GM19372 (cell line): ENCODE data around the gene DGCR2.

Experiments used
- ATAC-seq: cut with Tn5 transposase; IDR thresholded peaks from one replicate; pipeline ENCODE4 v1.9.1; 2021; ENCODE audit warnings: mild to moderate bottlenecking, low read depth, moderate library complexity; ENCODE audit not compliant: unreplicated experiment

The DGCR2 gene

GRCh38 chr22:19111140-19111539 is 11.1 kb downstream of the DGCR2 start:
- ATAC-seq, result no peak

DNA sequence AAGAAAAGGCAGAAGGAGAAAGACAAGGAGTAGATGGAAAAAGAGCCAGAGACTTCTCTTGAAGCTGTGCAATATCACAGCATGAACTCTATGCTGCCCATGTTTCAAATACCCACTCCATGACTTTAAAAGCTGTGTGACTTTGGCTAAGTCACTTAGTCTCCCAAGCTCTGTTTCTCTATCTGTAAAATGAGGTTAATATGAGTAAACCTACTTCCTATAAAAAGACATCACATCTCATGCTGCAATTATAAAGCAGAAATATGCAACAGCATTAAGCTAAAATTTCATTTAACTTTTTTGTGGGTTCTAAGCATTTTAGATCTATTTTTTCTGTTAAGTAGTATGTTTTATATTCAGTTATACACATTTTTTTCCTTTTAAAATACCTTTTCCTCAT is 11.6 kb downstream of the DGCR2 start:
- no peak for ATAC-seq

GRCh38 chr22:19110064-19110458 is 12.2 kb downstream of the DGCR2 start:
- no peak for ATAC-seq

- ATAC-seq, result peak; percentile 81
Measured at GRCh38 chr22:19109198-19110063, 12.8 kb downstream of the DGCR2 start.

DNA sequence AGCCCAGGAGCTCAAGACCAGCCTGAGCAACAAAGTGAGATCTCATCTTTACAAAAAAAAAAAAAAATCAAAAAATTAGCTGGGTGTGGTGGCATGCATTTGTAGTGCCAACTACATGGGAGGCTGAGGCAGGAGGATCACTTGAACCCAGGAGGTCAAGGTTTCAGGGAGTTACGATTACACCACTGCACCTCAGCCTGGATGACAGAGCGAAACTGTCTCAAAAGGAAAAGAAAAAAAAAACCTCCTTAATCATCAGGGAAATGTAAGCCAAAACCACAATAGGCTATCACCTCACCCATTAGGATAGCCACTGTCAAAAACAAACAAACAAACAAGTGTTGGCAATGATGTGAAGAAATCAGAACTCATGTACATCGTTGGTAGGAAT is 13.4 kb downstream of the DGCR2 start:
- ATAC-seq, result no peak

DNA sequence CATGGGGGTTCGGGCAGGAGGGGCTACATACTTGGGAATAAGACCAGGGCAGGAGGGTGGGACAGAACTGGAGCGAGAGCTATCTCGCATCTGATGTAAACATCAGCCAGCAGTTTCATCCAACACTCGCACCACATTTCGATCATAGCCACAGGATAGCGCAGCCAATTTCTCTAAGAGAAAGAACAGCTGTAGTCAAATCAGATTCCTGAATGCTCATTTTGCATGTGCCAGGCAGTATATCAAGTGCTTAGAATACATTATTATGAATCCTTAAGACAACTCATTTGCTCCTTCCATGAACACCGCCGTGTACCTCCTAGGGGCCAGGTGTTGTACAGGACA is 14.5 kb downstream of the DGCR2 start:
- ATAC-seq, result no peak

- no peak for ATAC-seq
Measured at GRCh38 chr22:19106886-19107729, 15.1 kb downstream of the DGCR2 start.

- no peak for ATAC-seq
Measured at GRCh38 chr22:19105867-19106802, 16.1 kb downstream of the DGCR2 start.

DNA sequence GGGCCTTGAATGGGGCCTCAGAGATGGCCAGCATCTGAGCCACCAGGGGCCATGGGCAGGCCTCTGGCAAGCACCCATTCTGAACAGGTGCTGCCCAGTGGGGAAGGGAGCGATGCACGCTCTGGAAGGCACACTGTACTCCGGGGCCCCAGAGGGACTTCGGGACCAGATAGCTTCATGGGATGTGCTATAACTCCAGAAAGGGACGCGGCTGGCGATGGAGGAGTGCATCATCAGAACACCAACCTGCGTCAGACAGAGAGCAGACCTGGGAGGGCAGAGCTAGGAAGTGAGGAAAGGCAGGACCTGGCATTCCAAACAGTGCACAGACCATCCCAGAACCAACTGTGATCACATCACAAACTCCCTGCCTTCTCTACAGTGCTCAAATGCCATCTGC is 16.8 kb downstream of the DGCR2 start:
- ATAC-seq, result no peak

DNA sequence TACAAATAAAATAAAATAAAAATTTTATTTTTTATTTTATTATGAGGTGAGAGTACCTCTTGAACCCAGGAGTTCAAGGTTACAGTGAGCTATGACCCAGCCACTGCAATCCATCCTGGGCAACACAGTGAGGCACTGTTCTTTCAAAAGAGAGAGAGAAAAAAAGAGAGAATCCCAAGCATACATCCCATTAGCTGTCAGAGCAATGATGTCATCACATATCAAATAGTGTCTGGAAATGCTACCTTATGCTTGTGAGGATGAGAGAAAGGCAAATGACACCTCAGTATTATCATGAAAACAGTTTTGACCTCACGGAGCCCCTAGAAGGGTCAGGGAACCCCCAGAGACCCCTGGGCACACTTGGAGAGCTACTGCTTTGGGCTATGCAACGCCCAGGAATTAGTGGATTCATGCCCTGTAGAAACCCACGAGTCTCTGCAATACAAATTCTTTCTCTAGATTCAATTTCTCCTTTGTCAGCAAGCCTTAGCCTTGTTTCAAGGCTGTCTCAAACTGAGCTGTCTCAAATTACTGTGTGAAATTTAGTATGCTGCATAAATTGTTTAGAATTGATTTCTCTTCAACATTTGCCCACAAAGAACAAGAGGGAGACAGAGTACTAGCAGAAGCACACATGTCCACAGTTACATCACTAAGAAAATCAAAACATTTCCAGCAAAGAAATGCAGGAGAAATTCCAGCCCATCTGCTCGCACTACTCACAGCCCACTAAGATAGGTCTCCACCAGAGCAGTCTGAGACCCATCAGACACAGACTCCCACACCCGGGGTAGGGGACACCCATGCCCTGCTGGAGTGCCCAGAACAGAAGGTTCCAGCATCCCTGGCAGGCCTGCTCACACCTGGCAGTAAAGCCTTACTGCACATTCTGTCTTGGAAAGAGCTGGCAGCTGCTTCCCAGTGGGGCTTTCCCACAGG is 18.1 kb downstream of the DGCR2 start:
- ATAC-seq, result no peak

DNA sequence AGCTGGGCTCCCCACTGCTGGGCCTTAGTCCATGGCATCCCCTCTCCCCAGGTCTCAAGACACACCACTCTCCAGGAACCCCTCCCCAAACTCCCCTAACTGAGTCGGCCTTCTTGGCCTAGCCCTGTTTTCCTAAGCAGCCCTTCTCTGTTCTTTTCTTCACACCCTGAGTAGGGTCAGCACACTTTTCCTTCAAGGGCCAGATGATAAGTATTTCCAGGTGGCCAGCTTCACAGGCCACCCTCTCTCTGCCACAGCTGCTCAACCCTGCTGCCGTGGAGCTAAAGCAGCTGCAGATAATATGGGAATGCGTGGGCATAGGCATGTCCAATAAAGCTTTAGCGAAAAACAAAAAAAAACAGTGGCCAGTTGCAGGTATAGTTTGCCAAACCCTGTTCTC is 24.1 kb downstream of the DGCR2 start:
- ATAC-seq, result no peak

DNA sequence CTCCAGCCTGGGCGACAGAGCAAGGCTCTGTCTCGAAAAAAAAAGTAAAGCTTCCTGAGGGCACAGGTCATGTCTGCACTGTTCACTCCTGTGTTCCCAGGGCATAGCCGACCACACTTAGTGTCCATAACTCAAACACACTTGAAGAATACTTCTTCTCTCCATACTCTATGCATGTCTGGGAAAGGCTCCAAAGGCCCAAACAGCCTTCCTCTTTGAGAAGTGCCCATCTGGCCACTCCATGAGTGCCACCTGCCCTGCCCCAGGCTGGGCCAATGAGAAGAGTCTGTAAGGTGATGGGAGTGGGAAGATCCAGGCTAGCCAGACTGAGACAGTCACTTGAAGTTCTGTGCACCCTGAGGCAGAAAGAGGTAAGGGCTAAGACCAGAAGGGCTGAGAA is 24.7 kb downstream of the DGCR2 start:
- no peak for ATAC-seq

- no peak for ATAC-seq
Measured at GRCh38 chr22:19096555-19096954, 25.7 kb downstream of the DGCR2 start.

DNA sequence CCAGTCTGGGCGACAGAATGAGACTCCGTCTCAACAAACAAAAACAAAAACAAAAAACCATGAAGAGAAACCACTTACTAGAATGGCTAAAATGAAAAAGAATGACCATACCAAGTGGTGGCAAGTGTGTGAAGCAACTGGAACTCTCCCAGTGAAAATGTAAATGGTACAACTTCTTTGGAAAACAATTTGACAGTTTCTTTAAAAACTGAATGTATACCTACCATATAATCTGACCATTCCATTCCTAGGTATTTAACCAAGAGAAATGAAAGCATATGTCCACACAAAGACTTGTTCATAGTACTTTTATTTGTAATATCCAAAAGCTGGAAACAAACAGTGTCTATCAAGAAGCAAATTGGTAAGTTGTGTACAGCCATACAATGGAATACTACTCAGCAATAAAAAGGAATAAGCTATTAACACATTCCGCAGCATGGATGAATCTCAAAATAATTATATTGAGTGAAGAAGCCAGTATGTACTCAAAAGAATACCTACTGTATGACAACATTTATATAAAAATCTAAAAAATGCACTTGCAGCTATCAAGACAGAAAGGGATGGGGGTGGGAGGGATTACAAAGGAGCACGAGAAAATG is 27.7 kb downstream of the DGCR2 start:
- no peak for ATAC-seq

DNA sequence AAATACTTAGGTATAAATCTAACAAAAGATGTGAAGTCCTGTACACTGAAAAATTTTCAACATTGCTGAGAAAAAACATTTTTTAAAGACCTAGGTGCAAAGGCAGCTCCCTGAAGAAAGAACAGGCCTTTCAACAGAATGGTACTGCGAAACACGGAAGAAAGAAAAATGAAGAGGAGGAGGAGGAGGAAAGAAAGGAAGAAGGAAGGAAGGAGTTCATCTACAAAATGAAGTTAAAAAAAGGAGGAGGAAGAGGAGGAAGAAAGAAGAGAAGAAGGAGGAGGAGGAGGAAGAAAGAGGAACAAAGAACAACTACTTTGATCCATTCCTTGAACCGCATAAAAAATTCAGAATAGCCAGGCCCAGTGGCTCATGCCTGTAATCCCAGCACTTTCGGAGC is 29.5 kb downstream of the DGCR2 start:
- ATAC-seq, result no peak

GRCh38 chr22:19090586-19091127 is 31.6 kb downstream of the DGCR2 start:
- ATAC-seq, result no peak

- no peak for ATAC-seq
Measured at GRCh38 chr22:19090183-19090582, 32.0 kb downstream of the DGCR2 start.

DNA sequence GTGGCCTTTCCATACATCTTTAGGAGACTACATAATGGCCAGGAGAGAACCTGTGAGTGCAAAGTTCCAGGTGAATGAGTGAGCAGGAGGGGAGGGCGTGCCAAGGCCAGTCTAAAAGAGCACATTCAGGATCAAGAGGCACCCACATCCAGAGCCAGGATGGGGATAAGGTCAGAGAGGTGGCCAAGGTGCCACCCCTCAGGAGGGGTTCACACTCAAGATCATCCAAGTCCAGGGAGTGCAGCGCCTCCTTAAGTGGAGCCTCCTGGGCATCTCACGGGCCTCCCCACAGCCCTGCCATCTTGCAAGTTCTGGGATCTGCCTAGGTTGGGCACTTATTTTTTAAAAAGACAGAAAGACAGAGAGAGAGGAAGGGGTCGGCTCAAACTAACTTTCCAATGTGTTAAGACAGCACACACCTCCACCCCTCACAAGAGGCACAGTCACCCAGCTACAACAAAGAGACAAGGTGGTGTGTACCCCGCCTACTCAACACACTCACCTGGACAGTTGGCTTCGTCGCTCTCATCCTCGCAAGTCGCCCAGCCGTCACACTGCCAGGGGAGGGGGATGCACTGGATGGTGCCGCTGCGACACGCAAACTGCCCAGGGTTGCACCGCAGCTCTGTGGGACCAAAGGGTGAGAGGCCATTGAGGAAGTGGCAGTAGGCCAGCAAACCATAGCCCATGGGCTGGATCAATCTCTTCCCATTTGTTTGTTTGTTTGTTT is 33.2 kb downstream of the DGCR2 start:
- no peak for ATAC-seq
